ENCODE measurements around the gene PIK3R1.

Gene PIK3R1

DNA sequence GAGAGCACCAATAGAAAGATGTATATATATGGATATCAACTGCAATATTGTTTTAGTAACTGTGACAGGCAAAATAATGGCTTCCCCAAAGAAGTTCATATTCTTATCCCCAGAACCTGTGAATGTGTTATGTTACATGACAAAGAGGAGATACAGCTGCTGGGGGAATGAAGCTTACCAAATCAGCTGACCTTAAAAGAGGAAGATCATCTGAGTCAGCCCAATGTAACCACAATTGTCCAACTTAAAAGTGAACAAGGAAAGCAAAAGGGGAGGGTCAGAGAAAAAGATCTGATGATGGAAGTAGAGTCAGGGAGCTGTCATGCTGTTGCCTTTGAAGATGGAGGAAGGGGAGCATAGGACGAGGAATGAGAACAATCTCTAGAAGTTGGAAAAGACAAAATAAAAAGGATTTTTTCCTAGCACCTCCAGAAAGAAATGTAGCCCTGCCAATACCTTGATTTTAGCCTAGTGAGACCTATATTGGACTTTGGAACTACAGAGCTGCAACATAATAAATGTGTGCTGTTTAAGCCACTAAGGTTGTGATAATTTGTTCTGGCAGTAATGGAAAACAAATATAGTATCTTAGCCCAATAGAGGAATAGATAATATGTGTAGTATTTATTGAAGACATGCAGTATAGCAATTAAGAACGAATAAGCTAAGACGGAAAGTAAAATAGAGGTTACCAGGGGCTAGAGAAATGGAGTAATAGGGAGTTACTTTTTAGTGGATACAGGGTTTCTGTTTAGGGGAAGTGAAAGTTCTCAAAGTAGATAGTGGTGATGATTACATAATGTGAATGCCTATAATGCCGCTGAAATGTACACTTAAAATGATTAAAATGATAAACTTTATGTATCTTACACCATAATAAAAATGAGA lies 115.9 kb downstream of the PIK3R1 start:
- H3K4me1 ChIP-seq: peaks cover 22% of the 10 kb centered on the region

DNA sequence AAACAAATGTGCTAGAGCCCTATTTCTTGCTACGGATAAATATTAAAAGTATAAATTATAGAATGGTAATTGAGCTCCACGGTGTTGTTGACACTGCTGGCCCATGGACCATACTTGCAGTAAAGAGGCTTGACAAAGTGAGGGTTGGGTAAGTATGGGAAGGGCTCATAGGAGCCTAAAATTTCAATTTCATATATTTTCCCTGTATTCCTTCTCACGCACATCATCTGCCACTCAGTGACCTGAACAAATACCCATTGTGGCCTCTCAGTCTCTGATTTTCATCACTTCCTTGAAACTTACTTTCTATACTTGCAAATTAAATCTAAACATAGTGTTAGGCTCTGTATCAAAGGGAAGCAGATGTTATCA lies 116.5 kb downstream of the PIK3R1 start:
- TF ChIP-seq, protein P1, sequence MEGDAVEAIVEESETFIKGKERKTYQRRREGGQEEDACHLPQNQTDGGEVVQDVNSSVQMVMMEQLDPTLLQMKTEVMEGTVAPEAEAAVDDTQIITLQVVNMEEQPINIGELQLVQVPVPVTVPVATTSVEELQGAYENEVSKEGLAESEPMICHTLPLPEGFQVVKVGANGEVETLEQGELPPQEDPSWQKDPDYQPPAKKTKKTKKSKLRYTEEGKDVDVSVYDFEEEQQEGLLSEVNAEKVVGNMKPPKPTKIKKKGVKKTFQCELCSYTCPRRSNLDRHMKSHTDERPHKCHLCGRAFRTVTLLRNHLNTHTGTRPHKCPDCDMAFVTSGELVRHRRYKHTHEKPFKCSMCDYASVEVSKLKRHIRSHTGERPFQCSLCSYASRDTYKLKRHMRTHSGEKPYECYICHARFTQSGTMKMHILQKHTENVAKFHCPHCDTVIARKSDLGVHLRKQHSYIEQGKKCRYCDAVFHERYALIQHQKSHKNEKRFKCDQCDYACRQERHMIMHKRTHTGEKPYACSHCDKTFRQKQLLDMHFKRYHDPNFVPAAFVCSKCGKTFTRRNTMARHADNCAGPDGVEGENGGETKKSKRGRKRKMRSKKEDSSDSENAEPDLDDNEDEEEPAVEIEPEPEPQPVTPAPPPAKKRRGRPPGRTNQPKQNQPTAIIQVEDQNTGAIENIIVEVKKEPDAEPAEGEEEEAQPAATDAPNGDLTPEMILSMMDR (IDR thresholded peaks at IDR 0.05; ENCODE audit: low read depth, low read length): no peak
- H3K27me3 ChIP-seq: no peaks in the 10 kb centered on the region
- no peak for DNase-seq
- no peaks in the 10 kb centered on the region for H3K36me3 ChIP-seq
- peaks cover 23% of the 10 kb centered on the region for H3K4me1 ChIP-seq
- H3K4me3 ChIP-seq (ENCODE audit: low read depth, low read length): no peak overlapping the region
- H3K9me3 ChIP-seq: no peaks in the 10 kb centered on the region

More for the DNA sequence above, 115.9 kb downstream of the PIK3R1 start:
- no peaks in the 10 kb centered on the region for H3K27me3 ChIP-seq
- H3K9me3 ChIP-seq: no peaks in the 10 kb centered on the region
- H3K36me3 ChIP-seq: no peaks in the 10 kb centered on the region
- TF ChIP-seq, protein P1 (IDR thresholded peaks at IDR 0.05; ENCODE audit: low read depth, low read length): no peak
- no peak overlapping the region for H3K4me3 ChIP-seq (ENCODE audit: low read depth, low read length)
- no peak for DNase-seq

- TF ChIP-seq, protein P1 (IDR thresholded peaks at IDR 0.05; ENCODE audit: low read depth, low read length): no peak
- H3K4me3 ChIP-seq (ENCODE audit: low read depth, low read length): no peak overlapping the region
- H3K4me1 ChIP-seq: peaks cover 23% of the 10 kb centered on the region
- no peaks in the 10 kb centered on the region for H3K36me3 ChIP-seq
- DNase-seq: no peak
- no peaks in the 10 kb centered on the region for H3K27me3 ChIP-seq
- H3K9me3 ChIP-seq: no peaks in the 10 kb centered on the region
Observed at GRCh38 chr5:68332556-68332955, 117.0 kb downstream of the PIK3R1 start.

DNA sequence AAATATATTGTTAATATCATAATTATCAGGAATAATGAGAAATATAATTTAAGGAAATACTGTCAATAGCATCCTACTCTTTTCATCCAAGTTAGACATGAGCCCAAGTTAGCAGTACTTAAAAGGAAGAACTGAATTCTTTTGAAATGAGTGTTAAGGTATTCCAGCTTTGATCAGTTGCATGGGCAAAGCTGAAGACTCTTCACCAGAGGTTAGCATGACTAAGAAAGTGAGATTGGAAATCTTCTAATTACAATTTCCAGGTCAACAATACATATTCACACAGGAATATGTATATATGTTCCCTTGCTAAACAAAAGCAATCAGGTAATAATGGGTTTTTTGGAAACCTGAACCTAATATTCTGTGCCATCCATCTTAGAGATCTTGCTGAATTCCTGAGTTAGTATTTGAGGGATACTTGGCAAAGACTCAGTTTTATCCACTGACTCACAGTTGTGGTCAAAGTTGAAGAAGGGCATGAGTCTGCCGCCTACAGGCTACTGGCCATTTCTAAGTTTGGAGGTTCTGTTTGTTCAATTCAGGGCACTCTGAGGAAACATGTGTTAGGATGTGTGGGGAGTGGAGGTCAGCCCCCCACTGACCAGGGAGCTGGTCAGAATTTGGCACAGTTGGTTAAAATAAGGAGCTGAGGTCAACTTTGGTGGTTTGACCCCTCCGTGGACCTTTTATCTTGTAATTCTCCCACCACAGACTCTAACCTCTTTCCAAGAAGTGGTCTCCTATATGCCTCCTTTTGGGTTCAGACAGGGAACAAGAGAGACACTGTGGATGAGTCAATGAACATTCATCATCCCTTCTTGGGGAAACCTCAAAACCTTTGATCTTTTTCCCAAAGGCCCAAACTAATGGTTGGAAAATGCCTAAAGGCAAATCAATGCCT lies 118.3 kb downstream of the PIK3R1 start:
- no peaks in the 10 kb centered on the region for H3K27me3 ChIP-seq
- peaks cover 21% of the 10 kb centered on the region for H3K4me1 ChIP-seq
- no peak for DNase-seq
- H3K9me3 ChIP-seq: no peaks in the 10 kb centered on the region
- TF ChIP-seq, protein P1 (IDR thresholded peaks at IDR 0.05; ENCODE audit: low read depth, low read length): no peak
- H3K36me3 ChIP-seq: no peaks in the 10 kb centered on the region
- no peak overlapping the region for H3K4me3 ChIP-seq (ENCODE audit: low read depth, low read length)

- peaks cover 21% of the 10 kb centered on the region for H3K4me1 ChIP-seq
- no peaks in the 10 kb centered on the region for H3K27me3 ChIP-seq
- no peaks in the 10 kb centered on the region for H3K9me3 ChIP-seq
- H3K4me3 ChIP-seq (ENCODE audit: low read depth, low read length): no peak overlapping the region
- TF ChIP-seq, protein P1 (IDR thresholded peaks at IDR 0.05; ENCODE audit: low read depth, low read length): no peak
- no peak for DNase-seq
- H3K36me3 ChIP-seq: no peaks in the 10 kb centered on the region
Observed at GRCh38 chr5:68334553-68334886, 119.0 kb downstream of the PIK3R1 start.
